HG02938 (cell line): Measurements from ENCODE around the gene KCNJ1.

Experiments
- ATAC-seq: cut with Tn5 transposase; IDR thresholded peaks from one replicate; pipeline ENCODE4 v1.9.1; 2021; ENCODE audit warnings: mild to moderate bottlenecking, moderate library complexity; ENCODE audit not compliant: unreplicated experiment

KCNJ1 gene

GRCh38 chr11:128884703-128885338, 17.7 kb upstream of the KCNJ1 start:
- ATAC-seq = peak; percentile 83

- no peak for ATAC-seq
Measured at GRCh38 chr11:128884054-128884453, 17.0 kb upstream of the KCNJ1 start.

- no peak for ATAC-seq
Measured at GRCh38 chr11:128882451-128882850, 15.4 kb upstream of the KCNJ1 start.

GRCh38 chr11:128881221-128881620, 14.1 kb upstream of the KCNJ1 start:
- ATAC-seq = no peak

DNA sequence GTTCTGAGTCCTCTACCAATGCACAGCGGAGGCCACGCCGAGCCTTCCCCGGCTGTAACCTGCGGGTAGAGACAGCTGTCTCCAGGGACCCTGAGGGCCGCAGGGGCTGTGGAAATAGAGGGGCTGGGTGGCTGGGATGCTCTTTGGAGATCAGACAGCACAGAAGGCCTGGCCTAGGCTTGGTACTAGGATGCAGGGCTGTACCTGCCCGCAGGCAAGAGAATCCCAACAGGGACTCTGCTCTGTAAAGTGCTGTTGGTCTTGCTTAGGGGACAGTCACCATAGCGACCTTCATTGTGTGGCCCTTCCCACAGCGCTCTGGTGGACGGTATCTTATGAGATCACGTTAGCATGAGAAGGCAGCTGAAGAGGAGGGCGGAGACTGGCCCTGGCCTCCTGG, 12.7 kb upstream of the KCNJ1 start:
- no peak for ATAC-seq

- ATAC-seq = no peak
Measured at GRCh38 chr11:128878455-128878854, 11.4 kb upstream of the KCNJ1 start.

- no peak for ATAC-seq
Measured at GRCh38 chr11:128877726-128878125, 10.6 kb upstream of the KCNJ1 start.

GRCh38 chr11:128876133-128876650, 9.1 kb upstream of the KCNJ1 start:
- no peak for ATAC-seq

DNA sequence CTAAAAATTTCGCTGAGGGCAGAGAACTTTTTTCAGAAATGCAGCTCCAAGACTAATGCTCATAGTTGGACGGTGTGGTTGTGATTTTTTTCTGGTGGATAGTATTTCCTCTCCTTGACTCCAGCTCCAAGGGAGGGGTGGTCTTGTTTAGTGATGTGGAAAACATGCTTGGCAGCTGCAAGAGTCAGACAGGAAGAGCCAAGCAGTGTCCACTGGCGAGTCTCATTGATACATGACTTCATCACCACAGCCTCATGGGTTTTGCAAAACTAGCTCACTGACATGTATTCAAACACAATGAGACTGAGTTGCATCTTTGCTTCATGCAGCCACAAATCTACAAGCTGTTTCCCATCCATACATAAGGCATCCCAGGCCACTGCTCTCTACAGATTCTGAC, 7.3 kb upstream of the KCNJ1 start:
- ATAC-seq = no peak

GRCh38 chr11:128872594-128872993, 5.5 kb upstream of the KCNJ1 start:
- no peak for ATAC-seq

DNA sequence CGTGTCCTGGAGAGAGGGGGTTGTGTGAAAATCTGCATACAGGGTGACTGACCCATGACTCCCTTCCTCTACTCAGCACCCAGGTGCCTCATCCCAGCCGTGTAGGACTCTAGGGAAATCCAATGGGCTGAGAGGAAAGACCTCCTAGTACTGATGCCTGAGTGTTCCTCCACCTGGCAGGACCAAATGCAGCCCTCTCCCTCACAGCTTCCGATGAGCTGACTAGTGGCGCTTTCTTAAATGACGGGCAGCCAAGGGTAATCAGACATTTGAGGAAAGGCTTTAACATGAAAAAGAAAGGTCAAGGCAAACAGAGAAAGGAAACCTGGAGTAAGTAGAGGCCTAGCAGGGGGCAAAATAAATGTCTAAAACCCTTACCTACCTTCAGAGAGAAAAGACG, 5.0 kb upstream of the KCNJ1 start:
- ATAC-seq = no peak

- ATAC-seq = no peak
Measured at GRCh38 chr11:128871168-128871610, 4.1 kb upstream of the KCNJ1 start.

GRCh38 chr11:128868841-128869671, 2.0 kb upstream of the KCNJ1 start:
- ATAC-seq = no peak

DNA sequence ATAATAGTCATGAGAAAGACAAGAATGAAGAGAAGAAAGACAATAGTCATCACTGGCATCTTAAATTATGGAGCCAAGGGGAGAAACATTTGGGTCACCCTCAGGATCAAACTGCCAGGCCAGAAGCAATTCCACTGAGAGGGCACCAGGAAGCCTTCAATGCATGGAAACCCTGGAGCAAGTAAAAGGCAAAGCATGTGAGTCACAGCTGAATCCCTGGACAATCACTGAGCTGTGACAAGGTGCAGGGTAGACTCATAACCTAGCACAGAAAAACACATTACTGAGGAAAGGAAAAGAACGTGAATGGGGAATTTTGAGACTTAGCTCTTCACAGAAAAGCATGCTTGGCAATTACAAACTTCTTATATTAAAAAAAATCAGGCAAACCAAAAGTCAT, 1.6 kb downstream of the KCNJ1 start:
- no peak for ATAC-seq

GRCh38 chr11:128862908-128863660, 4.0 kb downstream of the KCNJ1 start:
- no peak for ATAC-seq

- no peak for ATAC-seq
Measured at GRCh38 chr11:128862406-128862805, 4.7 kb downstream of the KCNJ1 start.

- no peak for ATAC-seq
Measured at GRCh38 chr11:128860571-128861361, 6.3 kb downstream of the KCNJ1 start.

GRCh38 chr11:128859563-128860441, 7.3 kb downstream of the KCNJ1 start:
- ATAC-seq = peak; percentile 85

DNA sequence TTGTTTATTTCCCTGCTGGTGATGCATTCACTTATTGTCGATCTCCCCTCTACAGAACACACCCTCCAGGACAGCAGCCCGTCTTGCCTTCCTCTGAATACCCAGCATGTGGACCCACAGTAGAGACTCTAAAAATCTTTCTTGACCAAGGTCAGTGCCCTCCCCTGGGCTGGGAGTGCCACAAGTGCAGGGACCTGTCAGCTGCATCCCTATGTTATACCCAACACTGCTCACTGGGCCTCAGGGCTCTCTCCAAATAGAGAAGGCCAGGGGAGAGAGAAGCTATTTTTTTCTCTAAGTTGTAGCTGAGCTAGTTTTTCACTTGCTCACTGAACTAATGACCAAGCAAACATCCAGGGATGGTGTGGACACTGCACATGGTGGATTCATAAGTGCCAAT, 9.8 kb downstream of the KCNJ1 start:
- no peak for ATAC-seq

DNA sequence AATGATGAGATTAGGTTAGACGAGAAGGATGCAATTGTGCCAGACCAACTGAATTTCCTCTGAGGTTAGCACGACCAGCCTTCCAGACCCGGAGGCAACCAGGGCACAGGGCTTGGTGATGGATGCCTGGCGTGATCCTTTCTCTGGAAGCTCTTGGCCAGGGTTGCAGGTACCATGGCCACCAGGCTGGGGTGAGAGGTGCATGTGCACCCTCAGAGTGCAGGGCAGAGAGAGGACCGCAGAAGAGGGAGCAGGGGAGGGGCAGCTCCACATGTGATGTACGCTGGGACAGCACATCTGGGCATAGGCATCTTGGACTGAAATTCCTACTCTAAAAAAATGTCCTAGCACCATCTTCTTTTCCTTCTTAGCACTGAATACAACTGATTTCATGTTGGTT, 10.9 kb downstream of the KCNJ1 start:
- ATAC-seq = no peak
